GM21723 (cell line): ENCODE data around the gene TMEM250.

Experiments
- ATAC-seq: cut with Tn5 transposase; IDR thresholded peaks from one replicate; pipeline ENCODE4 v1.9.1; 2021; ENCODE audit warnings: mild to moderate bottlenecking, moderate library complexity; ENCODE audit not compliant: unreplicated experiment

The TMEM250 gene

GRCh38 chr9:136147890-136148714 is 29.4 kb upstream of the TMEM250 start:
- no peak for ATAC-seq

GRCh38 chr9:136147038-136147889 is 28.6 kb upstream of the TMEM250 start:
- no peak for ATAC-seq

- no peak for ATAC-seq
These were observed 27.7 kb upstream of the TMEM250 start for GRCh38 chr9:136146126-136147037.

- no peak for ATAC-seq
These were observed 26.9 kb upstream of the TMEM250 start for GRCh38 chr9:136145580-136145979.

- ATAC-seq = no peak
These were observed 25.8 kb upstream of the TMEM250 start for GRCh38 chr9:136144450-136144849.

GRCh38 chr9:136143215-136144001 is 24.7 kb upstream of the TMEM250 start:
- ATAC-seq = no peak

- ATAC-seq = no peak
These were observed 24.2 kb upstream of the TMEM250 start for GRCh38 chr9:136142859-136143214.

- no peak for ATAC-seq
These were observed 23.7 kb upstream of the TMEM250 start for GRCh38 chr9:136142414-136142796.

GRCh38 chr9:136141682-136142413 is 23.2 kb upstream of the TMEM250 start:
- no peak for ATAC-seq

- no peak for ATAC-seq
These were observed 22.3 kb upstream of the TMEM250 start for GRCh38 chr9:136140966-136141365.

GRCh38 chr9:136140046-136140445 is 21.4 kb upstream of the TMEM250 start:
- no peak for ATAC-seq

- ATAC-seq = no peak
These were observed 19.9 kb upstream of the TMEM250 start for GRCh38 chr9:136138566-136138965.

- ATAC-seq = no peak
These were observed 18.9 kb upstream of the TMEM250 start for GRCh38 chr9:136137321-136138265.

GRCh38 chr9:136136127-136136925 is 17.7 kb upstream of the TMEM250 start:
- ATAC-seq = no peak

GRCh38 chr9:136135326-136136126 is 16.9 kb upstream of the TMEM250 start:
- ATAC-seq = no peak

GRCh38 chr9:136133959-136134484 is 15.3 kb upstream of the TMEM250 start:
- no peak for ATAC-seq
